Measurements from ENCODE around the gene RTRAF. TPM values are rescaled to one million over a fixed set of nuclear protein-coding genes. Genes with fewer than 3 reads are reported as not detected.

Gene RTRAF
- total and polyA plus RNA-seq, 2 of the 8 experiments (the other 6 are each of a cell fraction or from before 2014, with no cell fraction given): 149 to 359 TPM

DNA sequence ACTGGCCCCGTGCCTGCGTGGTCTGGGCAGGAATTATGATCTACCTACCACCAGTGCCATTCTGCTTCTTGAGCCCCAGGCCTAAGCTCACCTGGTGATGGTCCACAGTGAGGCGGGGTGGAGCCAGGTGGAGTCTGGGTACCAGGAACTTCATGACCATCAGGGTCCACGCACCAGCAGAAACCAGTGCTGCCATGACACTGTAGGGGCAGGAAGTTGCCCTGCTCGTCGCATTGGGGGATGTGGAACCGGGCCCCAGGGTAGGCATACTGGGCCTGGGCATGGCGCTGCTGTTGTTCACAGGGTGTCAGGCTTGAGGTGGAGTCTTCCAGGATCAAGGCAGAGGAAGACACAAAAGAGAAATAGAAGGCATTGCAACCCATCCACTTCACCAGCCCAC is 29.6 kb downstream of the RTRAF start (continued):
- TF ChIP-seq ATF2 (IDR thresholded peaks at IDR 0.05; ENCODE audit: low read length): no peak
- TF ChIP-seq RNF2 (IDR thresholded peaks at IDR 0.05; ENCODE audit: borderline replicate concordance, low read depth, low read length, missing control alignments, poor library complexity, severe bottlenecking): no peak
- no peak for TF ChIP-seq RXRA (IDR thresholded peaks at IDR 0.05; ENCODE audit: insufficient read depth, low read depth, low read length)
- no peak for TF ChIP-seq ASH2L (IDR thresholded peaks at IDR 0.05; ENCODE audit: low read length)
- TF ChIP-seq HDAC6 (IDR thresholded peaks at IDR 0.05; ENCODE audit: low read depth, low read length): no peak

Data from H1 (cell line).